Common myeloid progenitor, CD34-positive (primary cell): ENCODE results near the gene SLX1B.
"Not testable (repeated sequence)": the region's sequence is repeated elsewhere in the genome, so short reads cannot be mapped to it uniquely, and the experiment has no call there.

Source experiments
- CTCF ChIA-PET: fragments of 350-600 bp; sonication (Branson Sonifier 250); formaldehyde crosslinking; loops from one replicate; lab custom pipeline; 2021; ENCODE audit warnings: antibody characterized with exemption; lab: Charles Lee
- POLR2A ChIA-PET: fragments of 350-600 bp; sonication (Branson Sonifier 250); formaldehyde crosslinking; loops from one replicate; lab custom pipeline; 2021; ENCODE audit warnings: antibody characterized with exemption; lab: Charles Lee
- DNase-seq, 3 donors: peaks; one replicate each; pipeline versions ENCODE4 v3.0.0 to v3.0.0-alpha.2; 2013
- H3K27ac ChIP-seq, 2 experiments: 1 replicate in 1 of 2; 2 replicates in 1 of 2; pipeline ENCODE4 v1.7.0; 2013; ENCODE audit warnings: inconsistent platforms in 2 of 2, low read length in 2 of 2, mild to moderate bottlenecking in 2 of 2, low read depth in 1 of 2, moderate library complexity in 1 of 2; ENCODE audit not compliant: severe bottlenecking in 2 of 2, insufficient read depth in 1 of 2, poor library complexity in 1 of 2
- H3K27me3 ChIP-seq, 5 experiments: replicated peaks in 2 of 5; 1 replicate in 3 of 5; 2 replicates in 2 of 5; pipeline versions ENCODE4 v1.6.1 to v1.7.0; 2013; ENCODE audit warnings: low read length in 4 of 5, mild to moderate bottlenecking in 2 of 5, moderate library complexity in 2 of 5, inconsistent platforms in 1 of 5; ENCODE audit not compliant: insufficient read depth in 5 of 5, control insufficient read depth in 4 of 5
- H3K36me3 ChIP-seq, 4 experiments: 1 replicate in 2 of 4; 2 replicates in 2 of 4; pipeline versions ENCODE4 v1.6.1 to v1.7.0; 2013; ENCODE audit warnings: low read length in 3 of 4, control low read depth in 1 of 4, mild to moderate bottlenecking in 1 of 4; ENCODE audit not compliant: control insufficient read depth in 4 of 4, insufficient read depth in 4 of 4
- H3K4me1 ChIP-seq, 4 experiments: 1 replicate in 3 of 4; 2 replicates in 1 of 4; pipeline versions ENCODE4 v1.6.1 to v1.7.1; 2013; ENCODE audit warnings: low read length in 3 of 4, mild to moderate bottlenecking in 3 of 4, control low read depth in 1 of 4, inconsistent platforms in 1 of 4, moderate library complexity in 1 of 4; ENCODE audit not compliant: control insufficient read depth in 4 of 4, insufficient read depth in 4 of 4; ENCODE audit errors: control extremely low read depth in 1 of 4
- H3K4me3 ChIP-seq, 7 experiments: 1 replicate in 4 of 7; 2 replicates in 3 of 7; pipeline versions ENCODE4 v1.5.1 to v1.7.0; 2013; ENCODE audit warnings: mild to moderate bottlenecking in 7 of 7, low read length in 6 of 7, moderate library complexity in 6 of 7, inconsistent platforms in 2 of 7, low read depth in 2 of 7, control low read depth in 1 of 7; ENCODE audit not compliant: insufficient read depth in 4 of 7, control insufficient read depth in 1 of 7; ENCODE audit errors: extremely low read depth in 1 of 7
- H3K9me3 ChIP-seq, 5 experiments: 1 replicate in 4 of 5; 2 replicates in 1 of 5; pipeline versions ENCODE4 v1.6.1 to v1.7.1; 2013; ENCODE audit warnings: low read length in 4 of 5, mild to moderate bottlenecking in 2 of 5, inconsistent platforms in 1 of 5, low read depth in 1 of 5, moderate library complexity in 1 of 5; ENCODE audit not compliant: control insufficient read depth in 4 of 5, insufficient read depth in 2 of 5; ENCODE audit errors: control extremely low read depth in 1 of 5
- WGBS: methylation state at CpG from one replicate; pipeline ENCODE4 v1.1.5; 2013; ENCODE audit not compliant: insufficient coverage; 5-methylcytosine and 5-hydroxymethylcytosine counted together

SLX1B gene

DNA sequence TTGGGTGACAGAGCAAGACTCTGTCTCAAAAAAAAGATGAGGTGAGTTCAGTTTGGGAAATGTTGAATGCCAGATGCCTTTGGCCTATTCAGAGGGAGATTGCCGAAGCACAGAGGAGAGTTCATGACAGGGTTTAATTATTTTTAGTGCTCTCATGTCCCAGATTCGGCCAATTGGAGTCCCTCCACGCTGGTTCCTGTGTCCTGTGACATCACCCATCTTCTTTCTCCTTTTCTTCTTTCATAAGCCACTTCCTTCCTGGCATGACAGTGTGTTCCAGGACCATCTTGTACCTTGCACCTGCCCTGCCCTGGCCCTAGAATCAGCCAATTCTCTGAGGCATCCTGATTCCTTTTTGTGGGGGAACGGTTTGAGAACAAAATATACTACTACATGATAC is 17.7 kb downstream of the SLX1B start:
- H3K4me1 ChIP-seq, H3K27ac ChIP-seq, POLR2A ChIA-PET, H3K4me3 ChIP-seq, H3K9me3 ChIP-seq, DNase-seq, H3K36me3 ChIP-seq, CTCF ChIA-PET, H3K27me3 ChIP-seq: not testable (repeated sequence)
- no CpG with 5 or more reads among the region's 4 CpGs for WGBS

DNA sequence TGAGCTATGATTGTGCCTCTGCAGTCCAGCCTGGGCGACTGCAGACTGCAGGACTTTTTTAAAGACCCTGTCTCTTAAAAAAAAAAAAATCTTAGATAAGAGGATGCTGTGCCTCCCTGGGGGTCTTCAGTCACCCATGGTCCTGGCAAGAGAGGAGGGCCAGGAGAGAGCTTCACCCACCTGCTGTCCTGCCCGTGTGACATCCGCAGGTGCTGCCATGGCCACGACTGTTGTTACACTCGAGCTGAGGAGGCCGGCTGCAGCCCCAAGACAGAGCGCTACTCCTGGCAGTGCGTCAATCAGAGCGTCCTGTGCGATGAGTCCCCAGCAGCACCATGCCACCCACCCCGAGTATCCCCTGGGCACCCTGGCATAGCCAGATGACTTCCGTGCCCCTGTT is 27.9 kb downstream of the SLX1B start:
- no CpG with 5 or more reads among the region's 12 CpGs for WGBS
- DNase-seq, result not testable (repeated sequence)

DNA sequence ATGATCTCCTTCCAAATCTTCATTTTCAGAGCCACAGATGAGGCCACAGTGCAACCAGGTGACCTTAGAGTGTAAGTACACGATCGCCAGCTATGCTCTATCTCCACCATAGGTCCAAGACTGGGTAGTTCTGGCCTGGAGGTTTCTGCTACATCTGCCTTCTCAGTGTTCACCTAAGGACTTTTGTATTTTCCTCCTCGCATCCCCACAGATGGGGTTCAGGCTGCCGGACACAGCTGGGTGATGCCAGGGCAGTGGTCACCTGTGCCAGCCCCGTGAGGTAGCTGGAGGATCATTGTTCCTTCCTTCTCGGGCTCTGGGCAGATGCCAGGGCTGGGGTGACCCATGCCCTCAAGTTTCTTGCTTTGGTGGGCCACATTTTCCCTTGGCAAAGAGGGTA is 52.0 kb downstream of the SLX1B start, which contains the start of gene NPIPB12:
TSS of gene NPIPB12 (minus strand) at position 101 of the 400 bp plus-strand sequence.
- no CpG with 5 or more reads among the region's 6 CpGs for WGBS
- CTCF ChIA-PET, H3K36me3 ChIP-seq, H3K4me3 ChIP-seq, H3K27ac ChIP-seq, H3K9me3 ChIP-seq, H3K4me1 ChIP-seq, POLR2A ChIA-PET, DNase-seq, H3K27me3 ChIP-seq: not testable (repeated sequence)

More for the DNA sequence above, 27.9 kb downstream of the SLX1B start:
- H3K4me3 ChIP-seq, H3K27me3 ChIP-seq, H3K27ac ChIP-seq, CTCF ChIA-PET, H3K9me3 ChIP-seq, H3K4me1 ChIP-seq, H3K36me3 ChIP-seq, POLR2A ChIA-PET: not testable (repeated sequence)
